ENCODE data around the gene PDE7B. TPM values are rescaled to one million over a fixed set of nuclear protein-coding genes. Genes with fewer than 3 reads are reported as not detected.

PDE7B gene
- total RNA-seq, result 31.0 and 130 TPM in 2 replicates

DNA sequence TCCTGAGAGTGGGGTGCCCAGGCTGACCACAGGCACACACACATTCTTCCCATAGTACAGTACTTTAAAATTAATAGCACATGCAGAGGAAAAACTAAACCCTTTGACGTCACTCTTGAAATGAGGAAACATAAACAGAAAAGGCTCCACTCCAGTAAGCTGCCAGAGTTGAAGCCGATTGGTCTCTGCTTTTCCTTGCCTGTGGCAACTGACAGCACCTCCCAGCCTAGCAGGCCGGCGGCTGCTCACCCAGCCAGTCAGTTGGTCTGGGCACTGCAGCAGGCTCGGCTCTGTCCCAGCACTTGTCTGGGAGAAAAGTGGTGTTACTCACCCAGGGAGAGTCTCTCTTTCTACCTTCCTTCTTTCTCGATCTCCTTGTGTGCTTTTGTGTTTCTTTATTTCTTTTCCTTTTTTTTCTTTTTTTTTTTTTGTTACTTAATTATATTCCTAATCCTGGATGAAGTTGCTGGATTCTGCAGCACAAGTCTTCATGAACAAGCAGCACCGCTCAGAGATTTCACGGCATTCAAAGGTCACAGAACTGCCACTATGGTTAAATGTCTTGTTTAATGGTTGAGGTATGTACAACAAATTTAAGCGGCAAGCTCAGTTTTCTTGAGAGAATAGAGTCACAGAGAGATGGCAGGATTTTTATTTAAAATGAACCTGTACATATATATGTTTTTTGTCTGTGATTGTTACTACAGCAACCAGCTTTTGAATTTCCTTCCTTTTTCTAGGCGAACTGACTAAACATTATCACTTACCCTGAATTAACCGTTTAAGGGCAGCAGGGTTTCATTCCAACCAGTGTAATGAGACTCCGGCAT is at the start of gene PDE7B:
Gene PDE7B, plus strand, starts transcription at position 260 of the 830 bp plus-strand sequence.

